ENCODE measurements around the gene CALD1. TPM values are rescaled to one million over a fixed set of nuclear protein-coding genes. Genes with fewer than 3 reads are reported as not detected.
A peak's percentile ranks its signal among the peaks of the same experiment; 100 is the strongest.

CALD1 gene
- total and polyA plus RNA-seq, 7 donors, result 16.8 to 59.5 (median 25.0) TPM

DNA sequence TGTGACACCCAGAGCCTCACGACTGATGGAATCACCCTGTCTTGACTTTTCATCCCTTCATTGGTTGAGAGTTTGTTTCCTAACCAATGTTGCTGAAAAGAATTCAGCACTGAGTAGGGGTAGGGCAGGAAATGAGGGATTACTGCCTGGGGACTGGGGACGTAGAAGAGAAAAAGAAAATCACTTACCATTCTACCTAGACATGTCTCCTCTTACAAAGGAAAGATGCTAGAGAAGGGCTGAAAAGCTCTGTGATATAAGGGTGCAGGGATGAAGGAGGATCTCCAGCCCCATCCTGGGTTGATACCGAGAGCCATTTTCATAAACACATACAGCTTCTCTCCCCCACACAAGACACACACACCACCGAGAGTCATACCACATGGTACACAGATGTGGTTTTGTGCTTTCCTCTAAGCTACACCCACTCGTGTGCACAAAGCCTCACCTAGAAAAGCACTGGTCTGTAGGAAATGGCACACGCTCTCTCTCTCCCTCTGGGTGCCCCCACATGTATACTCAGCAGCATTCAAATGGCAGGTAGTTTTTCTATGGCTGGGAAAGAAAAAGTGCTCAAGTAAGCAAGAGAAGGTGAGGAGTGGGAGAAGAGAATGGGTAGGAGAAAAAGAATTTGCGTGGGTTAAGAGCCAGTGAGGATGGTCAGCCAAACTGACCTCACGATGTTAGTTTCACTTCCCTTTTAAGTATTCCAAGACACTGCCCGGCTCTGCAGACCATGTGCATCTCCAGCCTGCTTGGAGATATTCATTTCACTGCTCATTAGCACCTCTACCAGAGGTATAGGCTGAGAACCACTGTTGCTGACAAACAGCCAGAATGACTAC lies 85.8 kb downstream of the CALD1 start:
- H3K4me1 ChIP-seq, result no peaks in the 10 kb centered on the region
- peak in 2 of 4 donors; percentile 27 to 47 for ATAC-seq
- WGBS, 3 donors, result 31 to 40% (median 33%) methylated on average over 9 of the region's 9 CpGs

DNA sequence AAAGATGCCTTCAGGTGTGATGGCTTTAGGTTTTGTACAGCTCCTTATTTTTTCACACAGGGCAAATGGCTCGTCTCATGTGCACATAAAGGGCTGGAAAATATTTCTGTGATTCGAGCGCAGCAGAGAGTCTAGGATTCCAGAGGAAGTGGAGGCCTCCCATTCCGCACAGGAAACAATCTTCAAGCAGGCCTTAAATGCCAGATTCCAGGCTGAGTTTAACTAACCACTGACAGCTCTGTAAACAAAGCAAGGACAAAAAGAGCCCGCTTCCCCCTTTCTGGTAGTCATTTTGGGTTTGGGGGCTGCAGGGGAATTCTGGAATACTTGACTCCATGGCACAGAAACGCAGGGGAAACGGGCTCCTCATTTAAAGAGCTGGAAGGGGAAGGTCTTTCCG lies 87.2 kb downstream of the CALD1 start:
- no peak overlapping the region for H3K4me3 ChIP-seq
- H3K27ac ChIP-seq, result peak overlapping the region; percentile 46
- H3K36me3 ChIP-seq (ENCODE audit: insufficient read depth in 1 of 2, low read depth in 1 of 2), result peaks cover 0 to 13% of the 10 kb centered on the region in 2 donors
- 36 to 49% (median 48%) methylated on average over 8 of the region's 8 CpGs for whole genome bisulfite sequencing, 3 donors
- TF ChIP-seq, protein P1, sequence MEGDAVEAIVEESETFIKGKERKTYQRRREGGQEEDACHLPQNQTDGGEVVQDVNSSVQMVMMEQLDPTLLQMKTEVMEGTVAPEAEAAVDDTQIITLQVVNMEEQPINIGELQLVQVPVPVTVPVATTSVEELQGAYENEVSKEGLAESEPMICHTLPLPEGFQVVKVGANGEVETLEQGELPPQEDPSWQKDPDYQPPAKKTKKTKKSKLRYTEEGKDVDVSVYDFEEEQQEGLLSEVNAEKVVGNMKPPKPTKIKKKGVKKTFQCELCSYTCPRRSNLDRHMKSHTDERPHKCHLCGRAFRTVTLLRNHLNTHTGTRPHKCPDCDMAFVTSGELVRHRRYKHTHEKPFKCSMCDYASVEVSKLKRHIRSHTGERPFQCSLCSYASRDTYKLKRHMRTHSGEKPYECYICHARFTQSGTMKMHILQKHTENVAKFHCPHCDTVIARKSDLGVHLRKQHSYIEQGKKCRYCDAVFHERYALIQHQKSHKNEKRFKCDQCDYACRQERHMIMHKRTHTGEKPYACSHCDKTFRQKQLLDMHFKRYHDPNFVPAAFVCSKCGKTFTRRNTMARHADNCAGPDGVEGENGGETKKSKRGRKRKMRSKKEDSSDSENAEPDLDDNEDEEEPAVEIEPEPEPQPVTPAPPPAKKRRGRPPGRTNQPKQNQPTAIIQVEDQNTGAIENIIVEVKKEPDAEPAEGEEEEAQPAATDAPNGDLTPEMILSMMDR (IDR thresholded peaks at IDR 0.05), result no peak
- DNase-seq, result no peak
- intact Hi-C loops (cut with DNase I), result no loop called here
- H3K27me3 ChIP-seq (ENCODE audit: insufficient read depth in 3 of 3, low read length in 2 of 3), result no peaks in the 10 kb centered on the region
- H3K9me3 ChIP-seq, result no peaks in the 10 kb centered on the region
- peak in 1 of 4 donors; percentile 48 for ATAC-seq
- no peaks in the 10 kb centered on the region for H3K4me1 ChIP-seq

More for the DNA sequence above, 85.8 kb downstream of the CALD1 start:
- Histone ChIP-seq H3K36me3 (ENCODE audit: insufficient read depth in 1 of 2, low read depth in 1 of 2) (peaks cover 0 to 13% of the 10 kb centered on the region in 2 donors), H3K4me3 (peak overlapping the region; percentile 34), H3K27ac (peak overlapping the region; percentile 46), H3K9me3 (no peaks in the 10 kb centered on the region), H3K27me3 (ENCODE audit: insufficient read depth in 3 of 3, low read length in 2 of 3) (no peaks in the 10 kb centered on the region)
- DNase-seq, result no peak
- intact Hi-C loops (cut with DNase I), result no loop called here
- TF ChIP-seq, protein P1 (IDR thresholded peaks at IDR 0.05), result no peak

DNA sequence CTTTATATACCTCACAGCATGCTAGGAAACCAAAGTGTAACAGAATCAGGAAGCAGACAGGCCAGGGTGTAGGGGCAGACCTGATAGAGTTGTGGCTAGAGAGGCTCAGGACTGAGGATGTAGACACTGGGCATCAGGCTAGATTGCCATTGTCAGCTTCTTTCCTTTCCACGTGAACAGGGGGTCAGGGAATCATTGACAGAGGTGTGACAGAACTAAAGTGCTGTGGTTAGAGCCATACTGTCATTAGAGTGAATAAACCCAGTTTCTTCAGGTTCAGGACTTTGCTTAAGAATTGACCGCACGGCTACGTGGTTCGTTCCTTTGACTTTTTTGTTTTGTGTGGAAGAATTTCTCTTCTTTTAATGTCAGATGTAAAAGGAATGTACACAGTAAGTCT lies 90.7 kb downstream of the CALD1 start:
- Histone ChIP-seq H3K27ac (no peak overlapping the region), H3K27me3 (ENCODE audit: insufficient read depth in 3 of 3, low read length in 2 of 3) (no peaks in the 10 kb centered on the region), H3K36me3 (ENCODE audit: insufficient read depth in 1 of 2, low read depth in 1 of 2) (peaks cover 0 to 13% of the 10 kb centered on the region in 2 donors), H3K9me3 (no peaks in the 10 kb centered on the region), H3K4me3 (no peak overlapping the region), H3K4me1 (no peaks in the 10 kb centered on the region)
- 87 to 89% (median 88%) methylated on average over 5 of the region's 5 CpGs for WGBS, 3 donors
- DNase-seq, result no peak
- no peak for ATAC-seq
- intact Hi-C loops (cut with DNase I), result no loop called here
- TF ChIP-seq, protein P1 (IDR thresholded peaks at IDR 0.05), result no peak

DNA sequence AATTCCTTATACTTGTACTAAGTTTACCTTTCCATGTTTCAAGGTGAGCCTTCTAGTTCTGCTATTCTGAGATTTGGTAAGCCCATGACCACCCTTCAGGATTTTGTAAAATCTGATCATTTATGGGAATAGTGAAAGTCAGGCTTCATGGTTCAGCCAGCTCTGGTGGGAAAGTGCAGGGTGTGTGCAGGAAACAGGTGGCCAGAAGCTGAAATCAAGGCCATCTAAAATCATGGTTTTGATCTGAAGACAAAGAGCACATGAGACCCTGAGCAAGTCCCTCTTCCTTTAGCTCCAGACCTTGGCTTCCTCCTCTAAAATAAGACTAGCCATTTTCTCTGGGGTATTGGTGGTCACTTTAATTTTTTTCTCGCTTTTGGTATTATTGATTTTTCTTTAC lies 91.3 kb downstream of the CALD1 start:
- H3K4me3 ChIP-seq, result no peak overlapping the region
- DNase-seq (no peak), ATAC-seq (no peak)
- H3K9me3 ChIP-seq, result no peaks in the 10 kb centered on the region
- peaks cover 0 to 2% (median 0%) of the 10 kb centered on the region in 3 donors for H3K27me3 ChIP-seq (ENCODE audit: insufficient read depth in 3 of 3, low read length in 2 of 3)
- no peak overlapping the region for H3K27ac ChIP-seq
- peaks cover 0 to 13% of the 10 kb centered on the region in 2 donors for H3K36me3 ChIP-seq (ENCODE audit: insufficient read depth in 1 of 2, low read depth in 1 of 2)
- intact Hi-C loops (cut with DNase I), result no loop called here
- no peaks in the 10 kb centered on the region for H3K4me1 ChIP-seq
- TF ChIP-seq, protein P1 (IDR thresholded peaks at IDR 0.05), result no peak
- WGBS, 3 donors, result 81 to 84% (median 83%) methylated on average over 1 of the region's 1 CpG

All from psoas muscle (tissue), 8 donors.